GM12878 (cell line): ENCODE measurements around the gene CD58. TPM values are rescaled to one million over a fixed set of nuclear protein-coding genes. Genes with fewer than 3 reads are reported as not detected.
"Not testable (repeated sequence)": the region's sequence is repeated elsewhere in the genome, so short reads cannot be mapped to it uniquely, and the experiment has no call there.

Experiments used
- ATAC-seq: fragments of 200-7000 bp; cut with Tn5 transposase; 3 replicates; pipeline ENCODE4 v1.9.1; 2020; ENCODE audit warnings: mild to moderate bottlenecking, moderate library complexity
- BruUV-seq: library from RNA; stranded (reverse); fragments of 400-500 nt; replicated peaks from 2 replicates; lab custom pipeline; 2021; lab: Mats Ljungman, UMichigan
- CTCF ChIA-PET: fragments of 300-600 bp; sonication (Branson Sonifier 250); formaldehyde crosslinking; extraction: SDS; loops from one replicate; lab custom pipeline; 2021; ENCODE audit warnings: inconsistent platforms; lab: Yijun Ruan, JAX
- POLR2A ChIA-PET: fragments of 350-600 bp; formaldehyde crosslinking; extraction: SDS; loops from one replicate; lab custom pipeline; 2021; ENCODE audit warnings: inconsistent platforms; lab: Charles Lee
- RAD21 ChIA-PET: fragments of 300-600 bp; sonication (Branson Sonifier 250); formaldehyde crosslinking; loops from one replicate; lab custom pipeline; 2023; ENCODE audit warnings: antibody characterized with exemption; ENCODE audit not compliant: unreplicated experiment; lab: Charles Lee
- SMC1A ChIA-PET: fragments of 300-600 bp; sonication (Branson Sonifier 250); formaldehyde crosslinking; loops from one replicate; lab custom pipeline; 2023; ENCODE audit not compliant: unreplicated experiment, uncharacterized antibody; lab: Charles Lee
- DNase-seq: peaks from one replicate; pipeline ENCODE4 v3.0.0-alpha.2; 2011; ENCODE audit warnings: low read depth, low spot score
- FAIRE-seq: peaks from 3 replicates; lab custom pipeline; 2011; peaks lifted over from hg19 to GRCh38; lab: Jason Lieb, UNC
- H2AFZ ChIP-seq: 2 replicates; pipeline ENCODE4 v1.6.0; 2011; ENCODE audit warnings: low read depth, low read length, control low read depth; ENCODE audit not compliant: control insufficient read depth
- H3K27ac ChIP-seq: 2 replicates; pipeline ENCODE4 v1.5.1; 2011; ENCODE audit warnings: control low read depth; ENCODE audit not compliant: control insufficient read depth, insufficient read depth
- H3K27me3 ChIP-seq, 2 experiments: replicated peaks in 1 of 2; 2 replicates each; pipeline versions ENCODE4 v1.6.0 to v1.6.1; 2011; ENCODE audit warnings: low read length in 1 of 2; ENCODE audit not compliant: control insufficient read depth in 2 of 2, insufficient read depth in 2 of 2
- H3K36me3 ChIP-seq, 2 experiments: 2 replicates each; pipeline ENCODE4 v1.5.1; 2011; ENCODE audit warnings: low read length in 1 of 2; ENCODE audit not compliant: control insufficient read depth in 2 of 2, insufficient read depth in 2 of 2
- H3K4me1 ChIP-seq: 2 replicates; pipeline ENCODE4 v1.6.1; 2011; ENCODE audit warnings: mild to moderate bottlenecking, low read length, moderate library complexity, mixed read lengths; ENCODE audit not compliant: control insufficient read depth, insufficient read depth
- H3K4me2 ChIP-seq: 2 replicates; pipeline ENCODE4 v1.6.0; 2011; ENCODE audit warnings: control low read depth; ENCODE audit not compliant: control insufficient read depth, insufficient read depth
- H3K4me3 ChIP-seq: fragments of 200-600 bp; sonication (generic); 2 replicates; pipeline ENCODE4 v1.5.1; 2016
- H3K79me2 ChIP-seq: 2 replicates; pipeline ENCODE4 v1.6.0; 2011; ENCODE audit warnings: low read length; ENCODE audit not compliant: control insufficient read depth, insufficient read depth
- H3K9ac ChIP-seq: 2 replicates; pipeline ENCODE4 v1.8.0; 2011; ENCODE audit warnings: low read length, control low read depth, mixed read lengths; ENCODE audit not compliant: control insufficient read depth, insufficient read depth
- H3K9me3 ChIP-seq: replicated peaks from 3 replicates; pipeline ENCODE4 v1.5.1; 2011; ENCODE audit warnings: mild to moderate bottlenecking, low read length; ENCODE audit not compliant: control insufficient read depth, insufficient read depth
- H4K20me1 ChIP-seq: 2 replicates; pipeline ENCODE4 v1.6.0; 2011; ENCODE audit not compliant: control insufficient read depth, insufficient read depth
- BHLHE40 ChIP-seq, 2 experiments: fragments of 450-650 bp in 1 of 2; IDR thresholded peaks; 2 replicates each; pipeline ENCODE4 v1.6.1; 2011 to 2017; ENCODE audit warnings: low read depth in 2 of 2, borderline replicate concordance in 1 of 2, improper control_type of control experiment in 1 of 2, low read length in 1 of 2, mild to moderate bottlenecking in 1 of 2
- IKZF1 ChIP-seq: fragments of 450-650 bp; conservative IDR thresholded peaks from 2 replicates; pipeline ENCODE4 v1.6.1; 2017; ENCODE audit warnings: antibody characterized with exemption, mild to moderate bottlenecking
- IKZF2 ChIP-seq, 2 experiments: fragments of 450-650 bp; IDR thresholded peaks; 2 replicates each; pipeline ENCODE4 v1.6.1; 2017; ENCODE audit warnings: mild to moderate bottlenecking in 2 of 2, moderate library complexity in 2 of 2
- NR2F1 ChIP-seq: fragments of 450-650 bp; conservative IDR thresholded peaks from 2 replicates; pipeline ENCODE4 v1.6.1; 2017; ENCODE audit warnings: mild to moderate bottlenecking
- WGBS: methylation state at CpG from one replicate; pipeline ENCODE4 v1.1.6; 2016; ENCODE audit warnings: low lambda C conversion rate; ENCODE audit not compliant: insufficient replicate concordance, insufficient coverage; ENCODE audit errors: missing lambda C conversion rate; 5-methylcytosine and 5-hydroxymethylcytosine counted together
- in situ Hi-C: fragments of 300-500 bp; cut with MboI; formaldehyde crosslinking; loops from 9 replicates; pipeline ENCODE4 v1.14.3; 2018; ENCODE audit warnings: mixed read lengths
- intact Hi-C: fragments of 100-400 bp; cut with micrococcal nuclease; formaldehyde crosslinking; loops from one replicate; pipeline ENCODE4 v1.14.2; 2022; ENCODE audit not compliant: unreplicated experiment
- polyA plus RNA-seq, 11 experiments: library from polyadenylated mRNA; depleted of rRNA in 4 of 11; unstranded in 6 of 11; stranded (reverse) in 5 of 11; fragments of >200 nt; fragmentation: Nextera tagmentation in 4 of 11; fragmentation: Illumina TruSeq in 1 of 11; extraction: Ambion mirVana in 4 of 11; extraction: Trizol in 1 of 11; gene quantifications; 1 replicate in 1 of 11; 2 replicates in 10 of 11; pipeline versions ENCODE4 v1.2.1 to v1.2.3, GENCODE V29; 2011 to 2016; ENCODE audit warnings: inconsistent platforms in 2 of 11, missing spikeins in 2 of 11, low read depth in 1 of 11
- total RNA-seq, 4 experiments: library from RNA; depleted of rRNA in 3 of 4; stranded (reverse); fragments of >200 nt in 3 of 4; fragmentation: Illumina TruSeq in 1 of 4; extraction: Trizol in 1 of 4; gene quantifications; 2 replicates each; pipeline versions ENCODE4 v1.2.1 to v1.2.3, GENCODE V29; 2013 to 2021

CD58 gene
- total and polyA plus RNA-seq, 10 of the 15 experiments (the other 5 are each of a cell fraction or from before 2014, with no cell fraction given) = 70.4 to 252 (median 129) TPM

DNA sequence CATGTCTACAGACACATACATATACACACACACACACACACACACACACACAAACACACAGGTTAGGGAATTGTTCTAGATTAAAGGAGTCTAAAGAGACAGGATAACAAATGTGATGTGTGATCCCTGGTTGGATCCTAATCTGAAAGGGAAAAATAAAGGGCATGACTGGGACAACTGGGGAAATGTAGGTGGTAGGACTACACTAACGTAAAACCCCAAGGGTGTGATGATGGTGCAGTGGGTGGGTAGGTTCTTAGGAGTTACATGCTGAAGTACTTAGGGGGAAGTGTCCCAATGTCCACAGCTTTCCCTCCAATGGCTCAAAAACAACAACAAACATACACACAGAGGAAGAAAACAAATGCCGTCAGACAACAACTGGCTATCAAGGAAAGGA, 28.5 kb upstream of the CD58 start:
- ChIA-PET CTCF (interaction anchor here (0.9 to 1.1 kb wide), 3 partner anchors 25 to 72 kb away, joined by 3 to 6 read pairs (median 4); no protein-coding TSS in a partner anchor), RAD21 (interaction anchor here (0.8 kb wide), 1 partner anchor 68 kb away, joined by 3 read pairs; the partner anchor contains the start of gene IGSF3), SMC1A (interaction anchor here (0.6 to 1.0 kb wide), 2 partner anchors 25 to 29 kb away, joined by 3 to 5 read pairs; no protein-coding TSS in a partner anchor)
- H3K36me3 ChIP-seq, H3K4me3 ChIP-seq, H3K79me2 ChIP-seq, ATAC-seq, POLR2A ChIA-PET, H2AFZ ChIP-seq, DNase-seq, BruUV-seq, H3K9me3 ChIP-seq, H4K20me1 ChIP-seq, H3K27me3 ChIP-seq, H3K9ac ChIP-seq, in situ Hi-C loops, intact Hi-C loops, H3K27ac ChIP-seq, H3K4me2 ChIP-seq, FAIRE-seq: not testable (repeated sequence)
- 76% methylated on average over 2 of the region's 2 CpGs for WGBS
- peaks cover 20% of the 10 kb centered on the region for H3K4me1 ChIP-seq

DNA sequence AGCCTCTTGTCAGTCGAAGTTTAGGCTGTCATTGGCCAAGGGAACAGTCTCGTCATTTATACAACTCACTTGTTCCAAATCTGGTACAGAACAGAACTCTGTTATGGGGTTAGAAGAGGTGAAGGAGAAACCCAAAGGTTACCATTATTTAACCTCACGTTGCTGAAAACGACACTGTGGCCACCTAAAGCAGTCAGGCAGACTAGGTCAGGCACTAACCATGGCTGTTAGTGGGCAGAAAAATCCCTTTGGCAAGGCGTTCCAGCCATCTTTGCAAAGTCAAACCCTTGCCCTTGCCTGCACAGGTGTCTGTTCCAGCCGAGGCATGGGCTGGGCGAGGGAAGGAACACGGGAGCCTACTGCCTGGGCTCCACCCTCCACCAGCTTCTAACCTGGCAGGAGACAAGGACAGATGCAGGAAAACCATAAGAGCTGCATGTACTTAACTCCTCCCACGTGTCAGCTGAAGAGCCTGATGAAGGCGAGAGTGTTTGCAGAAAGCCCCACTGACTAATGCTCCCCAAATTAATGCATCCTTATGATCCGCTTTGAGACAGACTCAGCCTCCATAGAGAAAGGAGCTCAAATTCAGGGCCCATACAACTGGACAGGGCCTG, 27.7 kb upstream of the CD58 start:
- not testable (repeated sequence) for BruUV-seq
- TF ChIP-seq IKZF1 (0 out of 2 replicates have a peak, but pooled peaks have one; percentile 23), BHLHE40 (IDR thresholded peaks at IDR 0.05; ENCODE audit: borderline replicate concordance in 1 of 2, low read depth in 2 of 2, low read length in 1 of 2) (peak in 1 of 2 experiments; percentile 20; a peak in 1 of 4 replicates), NR2F1 (peak; percentile 55; the same call in 1 of the 2 replicates), IKZF2 (IDR thresholded peaks at IDR 0.05) (0 out of 4 replicates have a peak, but pooled peaks of 1 of the 2 experiments have one; percentile 16)

More for the DNA sequence above, 27.7 kb upstream of the CD58 start:
- 13% methylated on average over 11 of the region's 11 CpGs for WGBS
- H3K4me2 ChIP-seq, H3K9ac ChIP-seq, H3K36me3 ChIP-seq, H4K20me1 ChIP-seq, H3K9me3 ChIP-seq, POLR2A ChIA-PET, in situ Hi-C loops, H3K27ac ChIP-seq, H3K79me2 ChIP-seq, intact Hi-C loops, H3K27me3 ChIP-seq, DNase-seq, H2AFZ ChIP-seq, FAIRE-seq, H3K4me3 ChIP-seq: not testable (repeated sequence)
- SMC1A ChIA-PET = interaction anchor here (1.0 to 1.9 kb wide), 2 partner anchors 11 to 24 kb away, joined by 5 read pairs; no protein-coding TSS in a partner anchor
- RAD21 ChIA-PET = interaction anchor here (0.8 kb wide), 1 partner anchor 69 kb away, joined by 3 read pairs; the partner anchor contains the start of gene IGSF3
- peak; percentile 7 for ATAC-seq
- peaks cover 20% of the 10 kb centered on the region for H3K4me1 ChIP-seq
- CTCF ChIA-PET = interaction anchor here (0.9 to 1.1 kb wide), 3 partner anchors 24 to 73 kb away, joined by 3 to 6 read pairs (median 4); no protein-coding TSS in a partner anchor
